Measurements from ENCODE around the gene PLEKHA5.

- TF ChIP-seq CTCF (IDR thresholded peaks at IDR 0.05; ENCODE audit: low read length), result no peak
- no peak for TF ChIP-seq EZH2 (IDR thresholded peaks at IDR 0.05; ENCODE audit: borderline replicate concordance, low read length)
Measured at GRCh38 chr12:19234981-19235871, 105.7 kb downstream of the PLEKHA5 start.

All from OCI-LY1 (cell line).